Measurements from ENCODE around the gene C11orf86.

Gene C11orf86

GRCh38 chr11:67016550-67016949 is 41.4 kb downstream of the C11orf86 start:
- Histone ChIP-seq H3K36me3 (no peaks in the 10 kb centered on the region), H3K4me1 (no peaks in the 10 kb centered on the region), H3K27me3 (no peaks in the 10 kb centered on the region), H3K4me3 (ENCODE audit: low read depth, low read length) (no peak overlapping the region), H3K9me3 (no peaks in the 10 kb centered on the region)
- no peak for TF ChIP-seq CTCF (IDR thresholded peaks at IDR 0.05; ENCODE audit: low read depth, low read length)
- no peak for DNase-seq

GRCh38 chr11:67020949-67021348 is 45.8 kb downstream of the C11orf86 start:
- Histone ChIP-seq H3K4me3 (ENCODE audit: low read depth, low read length) (no peak overlapping the region), H3K27me3 (peaks cover 25% of the 10 kb centered on the region), H3K4me1 (peaks cover 6% of the 10 kb centered on the region), H3K9me3 (no peaks in the 10 kb centered on the region), H3K36me3 (no peaks in the 10 kb centered on the region)
- no peak for DNase-seq
- no peak for TF ChIP-seq CTCF (IDR thresholded peaks at IDR 0.05; ENCODE audit: low read depth, low read length)

- TF ChIP-seq CTCF (IDR thresholded peaks at IDR 0.05; ENCODE audit: low read depth, low read length): no peak
- Histone ChIP-seq H3K36me3 (no peaks in the 10 kb centered on the region), H3K4me3 (ENCODE audit: low read depth, low read length) (peak overlapping the region; percentile 32), H3K27me3 (peaks cover 25% of the 10 kb centered on the region), H3K9me3 (no peaks in the 10 kb centered on the region), H3K4me1 (peaks cover 6% of the 10 kb centered on the region)
- DNase-seq: peak; percentile 61
These were observed 47.3 kb downstream of the C11orf86 start for GRCh38 chr11:67022341-67022933.

GRCh38 chr11:67022961-67023956 is 48.2 kb downstream of the C11orf86 start, which contains the start of gene SYT12:
TSS of gene SYT12 (plus strand) at chr11:67023134. CDS start at chr11:67030145, 7,011 bp downstream.
- Histone ChIP-seq H3K27me3 (peaks cover 25% of the 10 kb centered on the region), H3K9me3 (no peaks in the 10 kb centered on the region), H3K36me3 (no peaks in the 10 kb centered on the region), H3K4me3 (ENCODE audit: low read depth, low read length) (peak within 1 kb of the TSS; percentile 32), H3K4me1 (peaks cover 12% of the 10 kb centered on the region)
- TF ChIP-seq CTCF (IDR thresholded peaks at IDR 0.05; ENCODE audit: low read depth, low read length): no peak
- no peak for DNase-seq

- Histone ChIP-seq H3K36me3 (no peaks in the 10 kb centered on the region), H3K4me1 (peaks cover 13% of the 10 kb centered on the region), H3K4me3 (ENCODE audit: low read depth, low read length) (no peak overlapping the region), H3K9me3 (no peaks in the 10 kb centered on the region), H3K27me3 (peaks cover 25% of the 10 kb centered on the region)
- no peak for DNase-seq
- no peak for TF ChIP-seq CTCF (IDR thresholded peaks at IDR 0.05; ENCODE audit: low read depth, low read length)
These were observed 48.9 kb downstream of the C11orf86 start for GRCh38 chr11:67023957-67024353.

All from BE2C (cell line).